ENCODE results near the gene GJB3. TPM values are rescaled to one million over a fixed set of nuclear protein-coding genes. Genes with fewer than 3 reads are reported as not detected.
"Not testable (repeated sequence)": the region's sequence is repeated elsewhere in the genome, so short reads cannot be mapped to it uniquely, and the experiment has no call there.

The GJB3 gene
- total RNA-seq, 1 experiment from 2014 or later = not detected

DNA sequence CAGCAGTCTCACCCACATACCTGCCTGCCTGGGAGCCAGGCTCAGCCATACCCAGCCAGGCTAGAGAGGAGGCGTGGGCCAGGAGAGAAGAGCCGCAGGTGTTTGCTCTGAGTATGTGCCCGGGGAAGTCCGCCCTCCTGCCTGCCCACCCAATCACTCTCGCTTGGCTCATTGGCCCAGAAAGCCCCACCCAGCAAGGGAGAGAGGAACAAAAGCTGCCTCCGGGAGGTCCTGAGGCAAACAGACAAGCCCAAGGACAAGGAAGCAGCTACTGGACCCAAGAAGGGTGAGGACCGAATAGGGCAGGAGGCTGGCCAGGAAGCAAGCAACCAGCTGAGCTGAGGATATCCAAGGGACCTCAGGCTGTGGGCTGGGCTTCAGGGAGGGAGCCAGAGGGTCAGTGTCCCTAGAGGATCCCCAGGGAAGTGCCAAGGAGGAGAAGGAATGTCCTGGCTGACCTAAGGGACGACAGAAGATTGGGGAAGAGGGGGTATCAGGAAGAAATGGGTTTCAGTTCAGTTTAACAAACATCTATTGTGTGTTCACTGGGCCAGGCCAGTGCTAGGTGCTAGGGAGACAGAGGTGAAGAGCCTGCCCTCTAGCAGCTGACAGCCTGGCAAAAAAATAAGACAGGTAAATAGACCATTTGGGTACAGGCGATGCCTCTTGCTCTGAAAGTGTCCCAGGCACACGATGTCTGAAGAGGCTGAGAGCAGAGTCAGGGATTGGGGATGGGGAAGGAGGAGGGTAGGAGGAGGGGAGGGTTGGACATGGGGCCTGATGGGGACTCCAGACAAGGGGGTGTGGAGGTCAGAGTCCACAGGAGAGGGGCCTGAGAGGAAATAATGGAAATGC lies 21.3 kb upstream of the GJB3 start, which contains the start of gene GJB4:
Gene GJB4, plus strand, starts transcription at position 238 of the 855 bp plus-strand sequence. CDS start 1,515 bp downstream, outside the sequence.
- no peak for DNase-seq (ENCODE audit: low spot score)

DNA sequence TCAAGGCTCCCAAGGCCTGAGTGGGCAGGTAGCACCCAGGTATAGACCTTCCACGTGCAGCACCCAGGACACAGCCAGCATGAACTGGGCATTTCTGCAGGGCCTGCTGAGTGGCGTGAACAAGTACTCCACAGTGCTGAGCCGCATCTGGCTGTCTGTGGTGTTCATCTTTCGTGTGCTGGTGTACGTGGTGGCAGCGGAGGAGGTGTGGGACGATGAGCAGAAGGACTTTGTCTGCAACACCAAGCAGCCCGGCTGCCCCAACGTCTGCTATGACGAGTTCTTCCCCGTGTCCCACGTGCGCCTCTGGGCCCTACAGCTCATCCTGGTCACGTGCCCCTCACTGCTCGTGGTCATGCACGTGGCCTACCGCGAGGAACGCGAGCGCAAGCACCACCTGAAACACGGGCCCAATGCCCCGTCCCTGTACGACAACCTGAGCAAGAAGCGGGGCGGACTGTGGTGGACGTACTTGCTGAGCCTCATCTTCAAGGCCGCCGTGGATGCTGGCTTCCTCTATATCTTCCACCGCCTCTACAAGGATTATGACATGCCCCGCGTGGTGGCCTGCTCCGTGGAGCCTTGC lies 19.7 kb upstream of the GJB3 start:
- DNase-seq (ENCODE audit: low spot score) = no peak

- no peak for DNase-seq (ENCODE audit: low spot score)
These were observed 19.2 kb upstream of the GJB3 start for GRCh38 chr1:34761776-34762307.

GRCh38 chr1:34762474-34763141 lies 18.4 kb upstream of the GJB3 start:
- DNase-seq (ENCODE audit: low spot score) = no peak

DNA sequence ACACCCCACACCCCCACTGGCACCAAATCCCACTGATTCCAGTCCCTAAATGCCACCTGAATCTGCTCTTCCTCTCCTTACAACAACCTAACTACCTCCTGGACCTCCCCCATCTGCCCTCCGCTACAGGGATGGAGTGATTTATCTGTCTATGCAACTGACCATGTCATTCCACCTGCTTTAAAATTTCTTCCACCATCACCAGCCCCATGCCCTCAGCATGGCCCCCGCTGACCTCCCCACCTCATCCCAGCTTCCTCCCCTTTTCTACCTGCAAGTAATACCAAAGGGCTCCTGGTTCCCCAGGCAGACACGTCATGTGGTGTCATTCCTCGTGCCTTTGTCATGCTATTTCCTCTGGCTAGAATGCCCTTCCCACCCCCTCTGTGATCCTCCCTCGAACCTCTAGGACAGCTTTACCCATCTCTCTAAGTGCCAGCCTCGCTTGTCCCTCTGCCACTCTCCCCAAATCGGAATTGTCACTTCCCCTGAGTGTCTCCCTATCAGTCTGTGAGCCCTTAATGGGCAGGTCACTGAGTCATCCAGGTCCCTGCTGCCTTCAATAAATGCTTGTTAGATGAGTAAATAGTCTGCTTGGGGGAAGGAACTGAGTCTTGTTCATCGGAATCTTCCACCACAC lies 17.8 kb upstream of the GJB3 start:
- no peak for DNase-seq (ENCODE audit: low spot score)

DNA sequence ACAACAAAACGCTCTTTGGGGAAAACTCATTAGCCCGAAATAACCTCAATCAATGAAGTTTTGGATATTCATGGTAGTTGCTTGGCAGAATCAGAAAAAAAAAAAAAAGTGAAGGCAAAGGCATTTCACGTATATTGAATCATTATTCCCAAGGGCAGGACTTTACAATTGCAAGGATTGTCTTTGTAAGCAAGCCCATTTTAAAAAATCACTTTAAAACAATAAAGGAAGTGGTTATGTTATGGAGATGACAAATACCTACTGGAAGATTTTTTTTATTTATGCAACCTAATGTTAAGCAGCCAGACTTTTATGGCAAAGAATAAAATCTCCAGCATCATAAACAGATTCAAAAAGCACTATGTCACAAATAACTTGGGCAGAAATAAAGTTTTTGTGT lies 12.2 kb upstream of the GJB3 start:
- DNase-seq (ENCODE audit: low spot score) = no peak

DNA sequence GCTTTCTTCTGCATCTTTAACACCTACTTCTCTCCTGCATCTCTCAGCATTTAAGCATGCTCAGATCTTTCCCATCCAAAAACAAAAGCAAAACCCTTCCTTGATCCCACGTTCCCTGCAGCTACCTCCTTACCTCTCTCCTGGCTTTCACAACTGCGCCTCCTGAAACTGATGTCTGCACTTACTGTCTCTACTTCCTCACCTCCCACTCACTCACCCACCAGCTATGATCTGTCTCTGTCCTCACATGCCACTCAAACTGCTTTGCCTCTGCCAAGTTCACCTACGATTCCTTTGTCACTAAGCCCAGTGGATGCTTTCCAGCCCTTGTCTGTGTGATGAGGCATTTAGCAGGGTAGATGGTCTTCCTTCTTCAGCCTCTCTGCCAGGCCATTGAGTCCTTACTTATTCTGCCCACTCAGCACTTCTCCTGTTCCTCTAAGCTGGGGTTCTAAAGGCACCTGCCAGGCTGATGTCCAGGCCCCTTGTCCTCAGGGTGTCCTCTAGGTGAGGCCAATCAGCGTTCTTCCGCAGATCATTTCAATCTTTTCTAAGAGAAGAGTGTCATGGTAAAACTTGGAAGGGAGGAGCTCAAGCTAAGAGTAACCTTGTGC lies 10.0 kb upstream of the GJB3 start:
- no peak for DNase-seq (ENCODE audit: low spot score)

- DNase-seq (ENCODE audit: low spot score) = no peak
These were observed 9.2 kb upstream of the GJB3 start for GRCh38 chr1:34771573-34772371.

GRCh38 chr1:34773114-34773513 lies 7.9 kb upstream of the GJB3 start:
- DNase-seq (ENCODE audit: low spot score) = not testable (repeated sequence)

- no peak for DNase-seq (ENCODE audit: low spot score)
These were observed 6.1 kb upstream of the GJB3 start for GRCh38 chr1:34774957-34775356.

GRCh38 chr1:34776911-34777310 lies 4.1 kb upstream of the GJB3 start:
- DNase-seq (ENCODE audit: low spot score) = no peak

- DNase-seq (ENCODE audit: low spot score) = no peak
These were observed 3.3 kb upstream of the GJB3 start for GRCh38 chr1:34777519-34778321.

DNA sequence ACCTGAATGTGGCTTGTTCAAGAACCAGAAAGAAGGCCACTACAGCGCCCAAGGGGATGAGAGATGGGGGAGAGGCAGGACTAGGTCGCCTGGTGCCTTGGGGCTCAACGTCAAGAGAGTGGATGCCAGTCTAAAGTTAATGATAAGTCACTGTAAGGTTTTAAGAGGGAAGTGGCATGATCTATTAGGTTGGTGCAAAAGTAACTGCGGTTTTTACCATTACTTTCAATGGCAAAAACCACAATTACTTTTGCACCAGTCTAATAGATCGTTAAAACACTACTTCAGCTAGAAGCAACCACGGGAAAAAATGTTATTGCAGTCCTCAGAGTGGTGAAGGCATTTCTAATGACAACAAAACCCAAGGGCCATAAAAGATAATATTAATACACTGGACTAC lies 2.6 kb upstream of the GJB3 start:
- DNase-seq (ENCODE audit: low spot score) = no peak

GRCh38 chr1:34779005-34779404 lies 2.0 kb upstream of the GJB3 start:
- no peak for DNase-seq (ENCODE audit: low spot score)

DNA sequence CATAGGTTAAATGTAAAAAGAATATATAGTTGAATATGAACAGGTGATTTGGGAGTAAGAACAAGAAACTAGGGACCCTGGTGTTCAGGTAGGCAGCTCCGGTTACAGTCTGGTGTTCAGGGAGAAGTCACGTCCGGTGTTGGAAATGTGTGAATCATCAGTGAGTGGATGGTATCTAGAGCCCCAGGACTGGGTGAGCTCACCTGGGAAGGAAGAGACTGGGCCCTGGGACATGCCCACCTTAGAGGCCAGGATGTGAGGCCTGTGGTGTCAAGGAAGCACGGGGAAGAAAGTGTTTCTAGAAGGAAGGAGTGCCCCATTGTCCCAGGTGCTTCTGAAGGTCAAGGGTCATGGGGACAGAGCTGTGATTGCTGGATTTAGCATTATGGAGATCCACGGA lies 1.5 kb upstream of the GJB3 start:
- DNase-seq (ENCODE audit: low spot score) = no peak

GRCh38 chr1:34779962-34780361 lies 1.1 kb upstream of the GJB3 start:
- no peak for DNase-seq (ENCODE audit: low spot score)

- no peak for DNase-seq (ENCODE audit: low spot score)
These were observed 486 bp upstream of the GJB3 start for GRCh38 chr1:34780528-34780927.

- DNase-seq (ENCODE audit: low spot score) = no peak
These were observed 904 bp downstream of the GJB3 start for GRCh38 chr1:34781844-34782391.

GRCh38 chr1:34784751-34785221 lies 3.8 kb downstream of the GJB3 start:
- no peak for DNase-seq (ENCODE audit: low spot score)
